H1 (cell line): ENCODE data around the gene GABRD.

Source experiments
- CHD2 ChIP-seq: IDR thresholded peaks from 2 replicates; pipeline ENCODE4 v1.6.1; 2012; ENCODE audit warnings: low read length, improper control_type of control experiment
- EP300 ChIP-seq, 2 experiments: IDR thresholded peaks; 1 replicate in 1 of 2; 2 replicates in 1 of 2; pipeline ENCODE4 v1.6.1; 2011 to 2012; ENCODE audit warnings: low read depth in 2 of 2, low read length in 2 of 2, mild to moderate bottlenecking in 2 of 2, borderline replicate concordance in 1 of 2, inconsistent platforms in 1 of 2, moderate library complexity in 1 of 2
- POLR2A ChIP-seq, 2 experiments: IDR thresholded peaks; 1 replicate in 1 of 2; 2 replicates in 1 of 2; pipeline ENCODE4 v1.6.1; 2011; ENCODE audit warnings: low read depth in 2 of 2, low read length in 2 of 2, mild to moderate bottlenecking in 2 of 2; ENCODE audit errors: control extremely low read depth in 1 of 2
- TAF1 ChIP-seq: IDR thresholded peaks from 2 replicates; pipeline ENCODE4 v1.6.1; 2011; ENCODE audit warnings: mild to moderate bottlenecking, low read depth, low read length
- TF ChIP-seq, protein P1 (sequence below), 3 experiments: IDR thresholded peaks; 1 replicate in 2 of 3; 2 replicates in 1 of 3; pipeline versions ENCODE4 v1.5.1 to v1.6.1; 2011; ENCODE audit warnings: low read length in 3 of 3, mild to moderate bottlenecking in 3 of 3, inconsistent platforms in 2 of 3, low read depth in 1 of 3, moderate library complexity in 1 of 3; ENCODE audit not compliant: insufficient read depth in 1 of 3; ENCODE audit errors: control extremely low read depth in 1 of 3

DNA sequence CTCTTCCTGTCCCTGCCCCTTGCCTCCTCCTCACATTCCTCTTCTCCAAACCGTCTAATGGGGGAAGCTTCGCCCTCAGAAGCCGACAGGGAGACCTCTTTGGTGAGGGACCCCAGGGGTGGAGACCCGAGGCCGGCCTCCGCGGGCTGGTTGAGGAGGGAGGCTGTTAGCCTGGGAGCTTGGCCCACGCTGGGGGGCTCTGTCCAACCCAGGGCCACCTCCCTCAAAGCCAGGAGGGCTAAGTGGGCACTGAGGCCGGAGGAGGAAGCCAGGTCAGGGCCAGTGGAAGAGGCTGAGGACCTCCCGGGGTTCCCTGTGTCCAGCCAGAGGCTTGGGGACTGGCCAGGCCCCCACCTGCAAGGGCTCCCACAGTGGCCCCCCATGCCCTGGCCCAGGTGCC is 5.3 kb downstream of the GABRD start:
- TF ChIP-seq TAF1 = no peak
- TF ChIP-seq, protein P1, sequence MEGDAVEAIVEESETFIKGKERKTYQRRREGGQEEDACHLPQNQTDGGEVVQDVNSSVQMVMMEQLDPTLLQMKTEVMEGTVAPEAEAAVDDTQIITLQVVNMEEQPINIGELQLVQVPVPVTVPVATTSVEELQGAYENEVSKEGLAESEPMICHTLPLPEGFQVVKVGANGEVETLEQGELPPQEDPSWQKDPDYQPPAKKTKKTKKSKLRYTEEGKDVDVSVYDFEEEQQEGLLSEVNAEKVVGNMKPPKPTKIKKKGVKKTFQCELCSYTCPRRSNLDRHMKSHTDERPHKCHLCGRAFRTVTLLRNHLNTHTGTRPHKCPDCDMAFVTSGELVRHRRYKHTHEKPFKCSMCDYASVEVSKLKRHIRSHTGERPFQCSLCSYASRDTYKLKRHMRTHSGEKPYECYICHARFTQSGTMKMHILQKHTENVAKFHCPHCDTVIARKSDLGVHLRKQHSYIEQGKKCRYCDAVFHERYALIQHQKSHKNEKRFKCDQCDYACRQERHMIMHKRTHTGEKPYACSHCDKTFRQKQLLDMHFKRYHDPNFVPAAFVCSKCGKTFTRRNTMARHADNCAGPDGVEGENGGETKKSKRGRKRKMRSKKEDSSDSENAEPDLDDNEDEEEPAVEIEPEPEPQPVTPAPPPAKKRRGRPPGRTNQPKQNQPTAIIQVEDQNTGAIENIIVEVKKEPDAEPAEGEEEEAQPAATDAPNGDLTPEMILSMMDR (IDR thresholded peaks at IDR 0.05; ENCODE audit: control extremely low read depth in 1 of 3, insufficient read depth in 1 of 3, low read depth in 1 of 3, low read length in 3 of 3) = no peak
- TF ChIP-seq CHD2 = no peak
- TF ChIP-seq POLR2A (IDR thresholded peaks at IDR 0.05; ENCODE audit: control extremely low read depth in 1 of 2, low read depth in 2 of 2, low read length in 2 of 2) = no peak
- TF ChIP-seq EP300 (IDR thresholded peaks at IDR 0.05; ENCODE audit: borderline replicate concordance in 1 of 2, low read depth in 2 of 2, low read length in 2 of 2) = no peak
